GM12892 (cell line): ENCODE results near the gene LGR4.

Experiments used
- DNase-seq: peaks from one replicate; pipeline ENCODE4 v3.0.0; 2011; ENCODE audit not compliant: insufficient read length
- FAIRE-seq: peaks from 2 replicates; lab custom pipeline; 2011; peaks lifted over from hg19 to GRCh38; lab: Jason Lieb, UNC
- POLR2A ChIP-seq: IDR thresholded peaks from 2 replicates; pipeline ENCODE4 v1.6.1; 2011; ENCODE audit warnings: low read depth, low read length, control low read depth
- POLR2AphosphoS5 ChIP-seq: IDR thresholded peaks from 2 replicates; pipeline ENCODE4 v1.6.1; 2011; ENCODE audit warnings: low read depth, low read length, control low read depth
- TAF1 ChIP-seq: IDR thresholded peaks from 2 replicates; pipeline ENCODE4 v1.6.1; 2011; ENCODE audit warnings: low read depth, mild to moderate bottlenecking, control low read depth, low read length, borderline replicate concordance

The LGR4 gene

DNA sequence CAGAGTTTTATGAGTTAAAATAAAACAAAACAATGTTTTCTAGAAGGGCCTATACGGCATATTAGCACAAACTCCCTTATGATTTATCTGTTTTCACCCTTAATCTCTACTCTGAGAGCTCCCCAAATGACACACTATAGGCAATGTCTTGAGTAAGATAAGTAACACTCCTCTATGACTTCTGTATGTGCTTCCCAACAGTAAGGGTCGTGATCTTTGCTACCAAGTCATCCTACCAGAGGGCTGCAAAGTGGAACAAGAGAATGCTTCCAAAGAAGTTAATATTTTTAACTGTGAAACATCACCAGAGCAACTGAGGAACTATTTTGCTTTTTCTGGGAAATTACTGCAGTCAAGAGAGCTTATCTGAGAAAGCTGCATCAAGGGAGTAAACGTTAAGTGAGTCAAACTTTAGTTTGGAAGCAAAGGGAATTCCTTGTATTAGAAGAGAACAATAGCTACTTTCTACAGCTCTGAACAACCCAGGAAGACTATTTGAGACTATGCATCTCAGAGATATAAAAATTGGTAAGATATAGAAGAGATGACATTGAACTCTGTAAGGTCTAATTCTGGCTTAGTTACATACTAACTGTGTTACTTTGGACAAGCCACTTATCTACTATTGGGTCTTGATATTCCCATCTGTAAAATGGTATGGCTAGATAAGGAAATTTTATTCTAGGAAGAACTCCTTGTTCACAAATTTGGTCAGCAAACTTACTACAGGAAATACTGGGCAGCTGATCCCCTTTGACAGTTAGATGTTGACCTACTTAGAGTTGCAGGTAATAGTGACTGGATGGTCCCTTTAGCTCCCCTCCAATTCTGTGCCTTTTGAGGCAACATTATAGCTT is 65.9 kb downstream of the LGR4 start:
- DNase-seq (no peak), FAIRE-seq (peak; percentile 63)
- TF ChIP-seq POLR2A = no peak
- TF ChIP-seq TAF1 = no peak
- TF ChIP-seq POLR2AphosphoS5 = no peak

DNA sequence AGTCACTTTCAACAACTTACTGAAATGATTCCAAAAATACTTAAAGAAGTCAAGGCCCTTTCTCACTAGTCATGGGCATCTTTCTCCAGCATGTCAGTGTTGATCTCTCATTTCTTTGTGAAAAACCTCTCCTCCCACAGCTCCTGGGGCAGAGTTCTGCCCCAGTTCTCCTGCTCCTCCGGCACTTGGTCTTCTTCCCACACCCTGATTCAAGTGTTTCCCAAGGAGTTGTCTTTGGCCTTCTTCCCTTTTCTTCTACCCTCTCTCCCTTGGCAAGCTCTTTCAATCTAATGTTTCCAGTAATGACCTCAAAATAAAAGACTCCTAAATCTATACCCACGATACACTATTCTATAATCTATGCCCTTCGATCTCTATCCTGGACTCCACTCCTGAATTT is 67.5 kb downstream of the LGR4 start:
- TF ChIP-seq POLR2AphosphoS5 (no peak), POLR2A (no peak), TAF1 (no peak)
- no peak for DNase-seq
- no peak for FAIRE-seq

DNA sequence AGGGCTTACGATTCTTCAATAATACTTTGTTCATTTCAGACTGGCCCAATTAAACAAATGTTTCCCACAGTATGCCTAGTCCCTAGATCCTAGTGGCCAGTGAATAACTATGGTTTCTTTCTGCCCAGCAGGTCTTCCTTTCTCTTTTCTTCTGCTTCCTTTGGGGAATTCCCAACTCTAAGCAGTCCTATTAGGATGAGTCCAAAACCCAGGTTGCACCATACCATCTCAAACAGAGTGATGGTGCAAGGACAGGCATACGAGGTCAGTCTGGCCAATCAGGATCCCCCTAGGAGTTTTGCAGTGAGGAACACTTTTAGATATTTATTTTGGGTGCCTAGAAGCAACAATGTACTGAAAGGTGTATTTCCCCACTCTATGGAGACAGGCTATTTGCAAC is 68.2 kb downstream of the LGR4 start:
- TF ChIP-seq TAF1 (no peak), POLR2A (no peak), POLR2AphosphoS5 (no peak)
- DNase-seq = no peak
- FAIRE-seq = no peak

DNA sequence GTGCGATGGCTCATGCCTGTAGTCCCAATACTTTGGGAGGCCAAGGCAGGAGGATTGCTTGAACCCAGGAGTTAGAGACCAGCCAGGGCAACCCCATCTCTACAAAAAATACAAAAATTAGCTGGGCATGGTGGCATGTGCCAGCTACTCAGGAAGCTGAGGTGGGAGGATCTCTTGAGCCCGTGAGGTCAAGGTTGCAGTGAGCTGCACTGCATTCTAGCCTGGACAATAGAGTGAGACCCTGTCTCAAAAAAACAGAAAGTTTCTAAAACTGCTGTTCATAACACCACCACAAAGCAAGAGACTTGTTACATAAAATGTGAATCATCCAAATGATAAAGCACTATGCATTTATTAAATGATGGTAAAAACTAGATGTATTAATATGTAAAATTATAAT is 69.4 kb downstream of the LGR4 start:
- FAIRE-seq = no peak
- no peak for TF ChIP-seq TAF1
- TF ChIP-seq POLR2A = no peak
- no peak for TF ChIP-seq POLR2AphosphoS5

DNA sequence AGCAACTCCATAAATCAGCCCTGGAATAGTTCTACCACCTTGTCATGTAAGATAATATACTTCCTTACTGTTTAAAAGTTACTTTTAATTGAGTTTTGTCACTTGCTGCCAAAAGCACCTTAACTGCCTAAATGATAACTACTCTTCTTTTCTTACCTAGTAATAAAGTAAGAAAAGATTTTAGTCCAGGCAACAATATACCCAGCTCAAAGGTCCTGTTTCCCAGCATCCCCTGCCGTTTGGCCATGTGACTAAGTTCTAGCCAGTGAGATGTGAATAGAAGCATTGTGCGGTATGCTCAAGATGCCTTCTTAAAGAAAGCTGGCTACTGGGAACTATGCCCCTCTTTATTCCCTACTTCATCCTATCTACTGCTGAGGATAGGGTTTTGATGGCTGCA is 70.1 kb downstream of the LGR4 start:
- no peak for DNase-seq
- no peak for TF ChIP-seq POLR2A
- no peak for TF ChIP-seq TAF1
- TF ChIP-seq POLR2AphosphoS5 = no peak
- FAIRE-seq = no peak

More for the DNA sequence above, 69.4 kb downstream of the LGR4 start:
- DNase-seq = no peak

DNA sequence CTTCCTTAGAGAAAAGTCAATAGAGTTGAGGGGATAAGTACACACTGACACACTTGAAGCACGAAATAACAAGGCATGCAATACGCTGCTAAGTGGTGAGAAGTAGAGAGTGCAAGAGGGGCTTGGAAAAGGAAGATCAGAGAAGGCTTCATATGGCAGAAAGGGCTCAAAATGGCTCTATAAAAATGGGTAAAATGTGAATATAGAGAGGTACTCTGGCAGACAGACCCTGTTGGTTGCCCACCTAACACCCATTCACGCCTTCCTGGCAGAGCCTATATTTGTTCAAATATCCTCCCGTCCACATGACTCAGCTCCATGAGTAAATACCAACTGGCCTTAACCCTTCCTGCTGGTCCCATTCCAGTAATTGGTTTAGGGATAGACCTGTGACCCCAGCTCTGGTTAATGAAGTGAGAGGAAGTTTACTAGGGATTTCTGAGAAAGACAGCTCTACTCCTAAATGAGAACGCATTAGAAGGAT is 70.7 kb downstream of the LGR4 start:
- FAIRE-seq (no peak), DNase-seq (no peak)
- TF ChIP-seq POLR2AphosphoS5 (no peak), POLR2A (no peak), TAF1 (no peak)

DNA sequence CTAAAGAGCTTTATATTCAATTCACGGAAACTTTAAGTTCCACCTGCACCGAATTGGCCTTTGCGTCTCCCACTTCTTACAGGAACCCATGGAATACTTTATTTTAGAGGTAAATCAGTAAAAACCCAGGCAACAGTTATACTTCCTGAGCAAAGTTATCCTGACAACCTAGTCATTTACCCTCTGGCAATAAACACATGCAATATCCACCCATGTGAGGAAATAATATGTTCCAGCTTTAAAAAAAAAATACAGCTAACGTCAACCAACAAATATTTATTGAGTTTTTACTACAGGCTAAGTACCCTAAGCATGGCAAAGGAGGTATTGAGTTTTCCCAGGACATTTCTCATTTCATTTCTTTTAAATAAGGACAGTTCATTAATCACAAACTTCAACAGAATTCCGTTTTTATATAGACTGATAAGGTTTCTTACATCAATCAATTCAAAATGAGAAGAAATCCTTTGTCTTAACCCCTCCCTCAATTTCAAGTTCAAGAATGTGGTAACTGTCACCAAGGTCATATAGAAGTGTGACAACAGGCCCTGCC is 71.2 kb downstream of the LGR4 start:
- TF ChIP-seq POLR2A = no peak
- no peak for TF ChIP-seq TAF1
- no peak for TF ChIP-seq POLR2AphosphoS5
- FAIRE-seq (no peak), DNase-seq (no peak)

DNA sequence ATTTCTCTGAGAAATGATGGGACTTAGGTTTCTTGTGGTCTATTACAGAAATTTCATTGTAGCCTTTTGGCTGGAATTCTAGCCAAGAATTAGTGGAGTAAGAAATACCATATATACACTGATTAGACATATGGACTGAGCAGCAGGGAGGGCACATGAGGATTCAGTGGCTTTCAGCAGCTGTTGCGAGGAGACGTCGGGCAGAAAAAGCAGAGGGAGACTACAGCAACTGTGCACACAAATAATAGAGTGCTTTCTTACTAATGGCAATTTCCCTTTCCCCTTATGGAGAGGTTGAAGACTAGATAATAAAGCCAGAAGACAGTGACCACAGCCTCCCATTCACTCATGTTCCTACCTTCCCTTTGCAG is 74.2 kb downstream of the LGR4 start:
- DNase-seq = no peak
- no peak for TF ChIP-seq POLR2AphosphoS5
- TF ChIP-seq TAF1 = no peak
- no peak for TF ChIP-seq POLR2A
- FAIRE-seq = no peak

DNA sequence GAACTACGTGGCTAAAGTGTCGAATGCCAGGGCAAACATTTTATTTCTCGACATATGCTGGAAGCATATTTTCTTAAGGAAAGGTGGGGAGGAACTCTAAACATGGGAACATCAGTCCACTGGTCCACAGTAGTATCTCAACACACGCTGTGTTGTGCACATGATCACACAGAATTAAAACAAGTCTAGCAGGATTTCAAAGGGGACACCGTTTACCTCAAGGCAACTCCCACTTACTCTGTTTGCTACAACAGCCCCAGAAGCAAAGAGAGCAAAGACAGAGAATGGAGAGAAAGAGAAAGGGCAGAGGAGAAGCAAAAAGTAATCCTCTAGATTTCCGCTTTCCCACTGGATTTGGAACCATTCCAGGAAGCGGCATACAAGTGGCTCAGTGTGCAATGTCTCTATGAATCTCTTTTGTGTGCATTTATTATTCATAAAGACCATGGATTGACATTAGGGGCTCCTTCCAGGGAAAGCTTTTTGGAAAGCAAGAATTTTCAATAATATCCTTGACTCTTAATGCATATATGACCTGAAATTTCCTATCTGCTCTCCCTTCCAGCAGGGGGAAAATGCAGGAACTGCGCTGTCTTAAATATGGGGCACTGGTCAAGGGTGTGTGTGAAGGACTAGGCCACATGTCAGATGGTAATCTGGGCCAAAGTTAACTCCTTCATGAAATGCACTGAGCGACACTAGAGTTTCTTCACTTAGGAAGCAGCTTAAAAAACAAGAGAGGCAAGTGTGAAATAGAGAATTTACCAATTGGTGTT is 74.8 kb downstream of the LGR4 start:
- TF ChIP-seq TAF1 (no peak), POLR2A (no peak), POLR2AphosphoS5 (no peak)
- no peak for DNase-seq
- FAIRE-seq = no peak

DNA sequence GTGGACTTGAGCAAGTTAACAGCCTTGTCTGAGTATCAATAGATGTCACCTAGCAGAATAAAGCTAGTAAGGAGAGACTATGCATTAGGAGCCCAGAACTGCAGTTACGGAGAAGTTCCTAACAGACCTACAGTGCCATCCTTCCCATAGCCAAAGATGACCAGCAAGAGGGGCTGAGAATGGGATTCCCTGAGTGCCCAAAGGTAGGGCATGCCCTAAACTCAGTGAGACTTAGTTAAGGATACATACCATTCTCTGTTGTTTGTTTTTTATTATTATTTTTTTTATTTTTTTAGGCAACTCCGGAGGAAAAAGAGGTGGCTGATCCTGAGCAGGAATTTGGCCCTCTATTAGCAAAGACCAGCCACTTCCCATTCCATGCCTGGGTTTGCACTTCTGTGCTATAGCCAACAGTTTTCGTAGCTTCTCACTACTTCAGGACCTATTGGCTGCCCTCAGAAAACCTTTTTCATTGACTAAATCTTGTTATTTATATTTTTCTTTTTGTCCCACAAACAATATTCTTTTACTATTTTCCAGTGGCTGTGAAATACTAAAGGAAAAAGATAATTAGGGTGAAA is 76.2 kb downstream of the LGR4 start:
- FAIRE-seq = no peak
- no peak for DNase-seq
- TF ChIP-seq TAF1 = no peak
- no peak for TF ChIP-seq POLR2AphosphoS5
- no peak for TF ChIP-seq POLR2A

DNA sequence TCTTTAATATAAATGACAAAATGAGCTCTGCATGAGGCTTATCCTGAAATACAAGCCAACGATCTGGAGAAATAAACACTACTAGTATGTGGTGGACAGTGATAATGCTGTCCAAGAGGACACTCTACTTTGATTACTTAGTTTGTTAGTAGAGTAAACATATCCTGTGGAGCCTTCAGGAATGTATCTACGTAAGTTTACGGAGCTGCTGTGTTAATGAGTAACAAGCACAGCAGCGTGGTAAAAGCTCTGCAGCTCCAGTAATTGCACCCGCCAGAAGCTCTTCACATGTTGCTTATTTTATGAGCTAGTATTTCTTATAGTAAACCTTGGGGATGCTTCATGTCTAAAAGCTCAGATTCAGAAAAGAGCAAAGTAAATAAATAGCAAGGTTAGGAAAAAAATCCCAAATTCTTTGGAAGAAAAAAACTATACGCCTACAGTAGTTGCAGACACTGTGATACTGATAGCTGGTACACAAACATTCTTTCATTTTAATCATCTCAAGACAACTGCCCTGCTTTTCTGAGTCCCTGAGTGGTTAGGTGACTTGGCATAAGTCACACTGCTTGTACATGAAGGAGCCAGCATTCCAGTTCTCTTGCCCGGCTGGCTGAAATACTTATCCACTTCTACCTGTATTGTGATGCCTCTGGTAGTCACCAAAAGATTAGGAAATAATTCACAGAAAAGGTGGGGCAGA is 76.9 kb downstream of the LGR4 start:
- DNase-seq (no peak), FAIRE-seq (no peak)
- no peak for TF ChIP-seq TAF1
- TF ChIP-seq POLR2AphosphoS5 = no peak
- no peak for TF ChIP-seq POLR2A
